ENCODE measurements around the gene EIF2AK3. TPM values are rescaled to one million over a fixed set of nuclear protein-coding genes. Genes with fewer than 3 reads are reported as not detected.
"Not testable (repeated sequence)": the region's sequence is repeated elsewhere in the genome, so short reads cannot be mapped to it uniquely, and the experiment has no call there.

The EIF2AK3 gene
- total RNA-seq, 1 experiment from 2014 or later: 26.8 TPM

DNA sequence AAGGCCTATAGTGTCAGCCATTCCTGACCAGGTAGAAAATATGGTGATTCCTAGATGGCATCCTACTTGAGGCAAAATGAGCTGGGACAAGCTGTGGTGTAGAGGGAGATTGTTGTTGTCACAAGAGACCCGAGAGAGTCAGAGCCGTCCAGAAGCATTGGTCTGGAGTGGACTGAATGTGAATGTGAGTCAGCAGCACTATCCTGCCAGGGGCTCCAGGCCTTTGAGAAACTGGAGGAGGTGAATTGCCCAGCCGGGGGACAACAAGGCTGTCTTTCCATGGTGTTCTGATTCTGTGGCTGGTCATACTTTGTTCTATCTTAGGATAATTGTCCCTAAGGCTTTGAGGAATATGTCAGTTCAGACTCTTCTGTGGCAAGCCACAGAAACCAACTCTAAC lies 29.4 kb upstream of the EIF2AK3 start:
- Histone ChIP-seq H3K4me1 (peaks cover 37% of the 10 kb centered on the region), H3K36me3 (ENCODE audit: control insufficient read depth, insufficient read depth, low read length) (no peaks in the 10 kb centered on the region), H3K27me3 (replicated peaks; ENCODE audit: control insufficient read depth, insufficient read depth, low read length) (no peaks in the 10 kb centered on the region), H3K9me3 (peaks cover 4% of the 10 kb centered on the region; the same call in 1 of the 2 replicates), H3K4me3 (ENCODE audit: low read depth, low read length) (no peak overlapping the region)
- no peaks in the 10 kb centered on the region for H3K27me3 Mint-ChIP-seq (ENCODE audit: insufficient read depth, unreplicated experiment)
- BruUV-seq (replicated peaks): no TSS peak
- POLR2A ChIA-PET: no interaction called here
- intact Hi-C loops (cut with micrococcal nuclease; ENCODE audit: unreplicated experiment): no loop called here
- no peak for DNase-seq
- TF ChIP-seq, protein P1, sequence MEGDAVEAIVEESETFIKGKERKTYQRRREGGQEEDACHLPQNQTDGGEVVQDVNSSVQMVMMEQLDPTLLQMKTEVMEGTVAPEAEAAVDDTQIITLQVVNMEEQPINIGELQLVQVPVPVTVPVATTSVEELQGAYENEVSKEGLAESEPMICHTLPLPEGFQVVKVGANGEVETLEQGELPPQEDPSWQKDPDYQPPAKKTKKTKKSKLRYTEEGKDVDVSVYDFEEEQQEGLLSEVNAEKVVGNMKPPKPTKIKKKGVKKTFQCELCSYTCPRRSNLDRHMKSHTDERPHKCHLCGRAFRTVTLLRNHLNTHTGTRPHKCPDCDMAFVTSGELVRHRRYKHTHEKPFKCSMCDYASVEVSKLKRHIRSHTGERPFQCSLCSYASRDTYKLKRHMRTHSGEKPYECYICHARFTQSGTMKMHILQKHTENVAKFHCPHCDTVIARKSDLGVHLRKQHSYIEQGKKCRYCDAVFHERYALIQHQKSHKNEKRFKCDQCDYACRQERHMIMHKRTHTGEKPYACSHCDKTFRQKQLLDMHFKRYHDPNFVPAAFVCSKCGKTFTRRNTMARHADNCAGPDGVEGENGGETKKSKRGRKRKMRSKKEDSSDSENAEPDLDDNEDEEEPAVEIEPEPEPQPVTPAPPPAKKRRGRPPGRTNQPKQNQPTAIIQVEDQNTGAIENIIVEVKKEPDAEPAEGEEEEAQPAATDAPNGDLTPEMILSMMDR (IDR thresholded peaks at IDR 0.05; ENCODE audit: insufficient read depth in 1 of 2, low read depth in 1 of 2, low read length in 1 of 2, severe bottlenecking in 1 of 2, unreplicated experiment in 1 of 2): no peak
- peaks cover 25% of the 10 kb centered on the region for H3K4me1 Mint-ChIP-seq (ENCODE audit: low read depth, unreplicated experiment)
- peaks cover 6% of the 10 kb centered on the region for H3K36me3 Mint-ChIP-seq (ENCODE audit: insufficient read depth, unreplicated experiment)
- H3K4me3 Mint-ChIP-seq (ENCODE audit: unreplicated experiment): no peak overlapping the region
- H3K27ac Mint-ChIP-seq (ENCODE audit: unreplicated experiment): peak overlapping the region; percentile 84
- peaks cover 6% of the 10 kb centered on the region for H3K9me3 Mint-ChIP-seq (ENCODE audit: unreplicated experiment)
- CTCF ChIA-PET: no interaction called here

DNA sequence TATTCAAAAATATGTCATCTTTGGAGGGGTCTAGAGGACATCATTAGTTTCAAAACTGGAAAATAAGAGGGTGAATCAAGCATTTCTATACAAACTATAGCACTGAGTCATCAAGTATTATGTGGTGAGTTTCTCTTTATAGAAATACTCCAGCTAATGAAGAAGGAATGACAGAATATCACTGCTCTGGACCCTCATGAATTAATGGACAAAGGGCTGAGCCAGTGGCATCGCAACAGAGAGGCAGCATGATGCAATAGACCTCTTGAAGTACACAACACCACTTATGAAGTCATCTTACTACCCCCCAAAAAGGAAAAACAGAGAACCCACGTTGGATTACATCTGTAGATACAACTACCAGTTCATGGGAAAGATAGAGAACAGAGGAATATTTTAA lies 27.4 kb upstream of the EIF2AK3 start:
- POLR2A ChIA-PET: interaction anchor here (1.7 kb wide), 1 partner anchor 27 kb away, joined by 6 read pairs; no protein-coding TSS in a partner anchor
- peaks cover 9% of the 10 kb centered on the region for H3K36me3 Mint-ChIP-seq (ENCODE audit: insufficient read depth, unreplicated experiment)
- Histone ChIP-seq H3K36me3 (ENCODE audit: control insufficient read depth, insufficient read depth, low read length) (no peaks in the 10 kb centered on the region), H3K9me3 (peaks cover 4% of the 10 kb centered on the region; the same call in 1 of the 2 replicates), H3K4me1 (peaks cover 50% of the 10 kb centered on the region), H3K27me3 (replicated peaks; ENCODE audit: control insufficient read depth, insufficient read depth, low read length) (no peaks in the 10 kb centered on the region), H3K4me3 (ENCODE audit: low read depth, low read length) (no peak overlapping the region)
- TF ChIP-seq, protein P1 (IDR thresholded peaks at IDR 0.05; ENCODE audit: insufficient read depth in 1 of 2, low read depth in 1 of 2, low read length in 1 of 2, severe bottlenecking in 1 of 2, unreplicated experiment in 1 of 2): no peak
- intact Hi-C loops (cut with micrococcal nuclease; ENCODE audit: unreplicated experiment): no loop called here
- CTCF ChIA-PET: no interaction called here
- BruUV-seq (replicated peaks): no TSS peak
- peaks cover 11% of the 10 kb centered on the region for H3K9me3 Mint-ChIP-seq (ENCODE audit: unreplicated experiment)
- H3K4me3 Mint-ChIP-seq (ENCODE audit: unreplicated experiment): no peak overlapping the region
- no peak overlapping the region for H3K27ac Mint-ChIP-seq (ENCODE audit: unreplicated experiment)
- peaks cover 32% of the 10 kb centered on the region for H3K4me1 Mint-ChIP-seq (ENCODE audit: low read depth, unreplicated experiment)
- H3K27me3 Mint-ChIP-seq (ENCODE audit: insufficient read depth, unreplicated experiment): no peaks in the 10 kb centered on the region
- DNase-seq: no peak

DNA sequence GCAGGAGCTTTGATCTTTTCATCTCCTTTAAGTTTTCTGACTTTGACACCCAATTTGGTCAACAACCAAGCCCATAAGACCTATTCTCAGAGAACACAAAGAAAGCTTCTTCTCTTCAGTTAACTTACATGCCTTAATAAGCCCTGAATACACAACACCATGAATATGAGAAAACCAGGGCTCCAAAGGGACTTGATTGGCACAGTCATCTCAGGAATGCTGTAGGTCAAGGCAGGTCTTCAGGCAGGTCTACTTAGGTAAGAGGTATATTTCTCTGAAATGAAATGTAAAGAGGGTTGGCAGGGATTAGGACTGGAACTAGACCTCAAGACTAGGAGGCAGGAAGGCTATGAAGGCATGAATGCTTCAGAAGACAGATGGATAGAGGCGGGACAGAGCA lies 24.4 kb upstream of the EIF2AK3 start:
- Histone ChIP-seq H3K4me1 (peaks cover 23% of the 10 kb centered on the region), H3K4me3 (ENCODE audit: low read depth, low read length) (no peak overlapping the region), H3K36me3 (ENCODE audit: control insufficient read depth, insufficient read depth, low read length) (no peaks in the 10 kb centered on the region), H3K9me3 (peaks cover 4% of the 10 kb centered on the region; the same call in 1 of the 2 replicates), H3K27me3 (replicated peaks; ENCODE audit: control insufficient read depth, insufficient read depth, low read length) (no peaks in the 10 kb centered on the region)
- Mint-ChIP-seq H3K36me3 (ENCODE audit: insufficient read depth, unreplicated experiment) (peaks cover 9% of the 10 kb centered on the region), H3K4me3 (ENCODE audit: unreplicated experiment) (peak overlapping the region; percentile 26), H3K27ac (ENCODE audit: unreplicated experiment) (peak overlapping the region; percentile 85), H3K27me3 (ENCODE audit: insufficient read depth, unreplicated experiment) (no peaks in the 10 kb centered on the region), H3K9me3 (ENCODE audit: unreplicated experiment) (peaks cover 11% of the 10 kb centered on the region), H3K4me1 (ENCODE audit: low read depth, unreplicated experiment) (peaks cover 12% of the 10 kb centered on the region)
- TF ChIP-seq, protein P1 (IDR thresholded peaks at IDR 0.05; ENCODE audit: insufficient read depth in 1 of 2, low read depth in 1 of 2, low read length in 1 of 2, severe bottlenecking in 1 of 2, unreplicated experiment in 1 of 2): no peak
- ChIA-PET CTCF (interaction anchor here (0.6 to 1.0 kb wide), 3 partner anchors 18 to 51 kb away, joined by 3 to 4 read pairs (median 4); no protein-coding TSS in a partner anchor), POLR2A (interaction anchor here (0.9 to 1.3 kb wide), 2 partner anchors 24 to 56 kb away, joined by 3 to 23 read pairs; partner anchors contain the start of gene EIF2AK3)
- peak; percentile 84 to 85 for DNase-seq
- no TSS peak for BruUV-seq (replicated peaks)
- intact Hi-C loops (cut with micrococcal nuclease; ENCODE audit: unreplicated experiment): loop anchor here (1.0 kb wide), 3 partner anchors 18 to 51 kb away; partner anchors contain the start of gene EIF2AK3

DNA sequence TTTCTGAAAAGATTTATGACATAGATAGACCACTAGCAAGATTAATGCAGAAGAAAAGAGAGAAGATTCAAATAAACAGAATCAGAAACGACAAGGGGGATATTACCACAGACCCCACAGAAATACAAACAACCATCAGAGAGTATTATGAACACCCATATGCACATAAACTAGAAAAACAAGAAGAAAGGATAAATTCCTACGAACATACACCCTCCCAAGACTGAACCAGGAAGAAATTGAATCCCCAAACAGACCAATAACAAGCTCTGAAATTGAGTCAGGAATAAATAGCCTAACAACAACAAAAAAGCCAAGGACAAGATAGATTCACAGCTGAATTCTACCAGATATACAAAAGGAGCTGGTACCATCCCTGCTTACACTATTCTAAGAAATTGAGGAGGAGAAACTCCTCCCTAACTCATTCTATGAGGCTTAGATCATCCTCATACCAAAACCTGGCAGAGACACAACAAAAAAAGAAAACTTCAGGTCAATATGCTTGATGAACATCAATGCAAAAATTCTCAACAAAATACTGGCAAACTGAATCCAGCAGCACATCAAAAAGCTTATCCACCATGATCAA lies 18.1 kb upstream of the EIF2AK3 start:
- intact Hi-C loops (cut with micrococcal nuclease; ENCODE audit: unreplicated experiment); H3K9me3 Mint-ChIP-seq (ENCODE audit: unreplicated experiment); H3K36me3 ChIP-seq (ENCODE audit: control insufficient read depth, insufficient read depth, low read length); H3K4me3 ChIP-seq (ENCODE audit: low read depth, low read length); H3K9me3 ChIP-seq; H3K27me3 Mint-ChIP-seq (ENCODE audit: insufficient read depth, unreplicated experiment); H3K27me3 ChIP-seq (replicated peaks; ENCODE audit: control insufficient read depth, insufficient read depth, low read length); H3K4me3 Mint-ChIP-seq (ENCODE audit: unreplicated experiment); DNase-seq; H3K27ac Mint-ChIP-seq (ENCODE audit: unreplicated experiment); H3K36me3 Mint-ChIP-seq (ENCODE audit: insufficient read depth, unreplicated experiment); BruUV-seq (replicated peaks); H3K4me1 ChIP-seq: not testable (repeated sequence)
- peaks cover 15% of the 10 kb centered on the region for H3K4me1 Mint-ChIP-seq (ENCODE audit: low read depth, unreplicated experiment)
- CTCF ChIA-PET: interaction anchor here (1.5 kb wide), 1 partner anchor 54 kb away, joined by 3 read pairs; no protein-coding TSS in a partner anchor
- POLR2A ChIA-PET: interaction anchor here (0.7 kb wide), 1 partner anchor 17 kb away, joined by 3 read pairs; no protein-coding TSS in a partner anchor

Measured in Caco-2 (cell line).